Measurements from ENCODE around the gene IL10RB.

- TF ChIP-seq POLR2A (IDR thresholded peaks at IDR 0.05) (no peak), POLR2AphosphoS5 (IDR thresholded peaks at IDR 0.05) (no peak), CTCF (IDR thresholded peaks at IDR 0.05) (no peak)
Observed at GRCh38 chr21:33291686-33292085, 25.5 kb downstream of the IL10RB start.

All from transverse colon (tissue), 4 donors.